ENCODE results near the gene PSMD5. TPM values are rescaled to one million over a fixed set of nuclear protein-coding genes. Genes with fewer than 3 reads are reported as not detected.

PSMD5 gene
- total and polyA plus RNA-seq, 2 of the 4 experiments (the other 2 are of a cell fraction): 25.6 to 26.1 TPM

DNA sequence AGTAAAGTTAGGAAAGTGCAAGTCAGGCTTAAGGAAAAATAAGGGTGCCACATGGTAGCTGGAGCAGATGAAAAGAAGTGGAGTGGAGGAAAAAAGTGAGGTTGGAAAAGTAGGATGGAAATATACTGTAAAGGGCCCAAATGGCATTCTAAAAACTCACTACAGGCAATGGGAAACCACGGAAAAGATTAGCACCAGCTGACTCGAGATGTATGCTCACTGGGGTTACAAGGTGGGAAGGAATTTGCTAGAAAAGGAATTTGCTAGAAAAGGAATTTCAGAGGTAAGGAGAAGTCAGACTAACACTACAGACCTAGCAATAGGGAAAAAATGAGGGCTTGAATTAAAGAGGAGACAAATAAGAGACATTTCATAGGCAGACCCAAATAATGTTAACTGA, 3.6 kb downstream of the PSMD5 start:
- Histone ChIP-seq H2AK9ac (replicated peaks; ENCODE audit: low read depth, low read length, poor library complexity) (no peak overlapping the region), H2BK5ac (ENCODE audit: low read depth, low read length, poor library complexity, severe bottlenecking) (peak overlapping the region; percentile 16), H3K18ac (ENCODE audit: low read depth, low read length) (no peak overlapping the region), H4K5ac (ENCODE audit: low read depth, low read length) (no peak overlapping the region), H3K14ac (replicated peaks; ENCODE audit: low read depth, low read length) (no peak overlapping the region), H2AFZ (replicated peaks; ENCODE audit: low read length, poor library complexity) (no peak overlapping the region), H3K4me3 (ENCODE audit: insufficient read depth, low read depth, low read length) (no peak overlapping the region), H3K27me3 (ENCODE audit: control insufficient read depth, insufficient read depth, low read length) (no peaks in the 10 kb centered on the region), H2BK120ac (ENCODE audit: low read depth, low read length) (no peak overlapping the region), H3K23ac (ENCODE audit: low read depth, low read length) (no peak overlapping the region), H4K8ac (ENCODE audit: low read depth in 2 of 2, low read length in 2 of 2) (no peak overlapping the region), H4K20me1 (ENCODE audit: insufficient read depth, low read length) (peaks cover 11% of the 10 kb centered on the region; the same call in 1 of the 2 replicates), H3K9ac (ENCODE audit: low read depth, low read length) (no peak overlapping the region), H3K56ac (ENCODE audit: extremely low read depth, insufficient read depth, low read length) (no peak overlapping the region), H3K4ac (ENCODE audit: low read depth, low read length) (no peak overlapping the region), H4K91ac (ENCODE audit: insufficient read depth, low read depth, low read length) (no peak overlapping the region), H3K27ac (ENCODE audit: insufficient read depth, low read length) (no peak overlapping the region), H3K9me3 (ENCODE audit: control insufficient read depth, insufficient read depth, low read length) (no peaks in the 10 kb centered on the region), H2BK20ac (ENCODE audit: low read depth, low read length) (no peak overlapping the region), H3K9me1 (ENCODE audit: insufficient read depth, low read length) (peaks cover 7% of the 10 kb centered on the region), H2BK15ac (ENCODE audit: low read depth, low read length) (no peak overlapping the region), H2AK5ac (ENCODE audit: low read depth, low read length) (no peak overlapping the region), H3K79me1 (ENCODE audit: low read depth in 1 of 2, low read length in 2 of 2) (peaks cover 24 to 56% of the 10 kb centered on the region in 2 experiments), H3K4me1 (ENCODE audit: control insufficient read depth, insufficient read depth, low read length) (peaks cover 7% of the 10 kb centered on the region), H3K4me2 (ENCODE audit: low read depth, low read length) (peak overlapping the region; percentile 41; the same call in 1 of the 2 replicates), H3K36me3 (ENCODE audit: control insufficient read depth, insufficient read depth, low read length) (peaks cover 3% of the 10 kb centered on the region)
- intact Hi-C loops (cut with micrococcal nuclease) (loop anchor here (10.0 kb wide), 1 partner anchor 214 kb away; no protein-coding TSS in a partner anchor), dilution Hi-C loops (cut with HindIII; ENCODE audit: low sequenced_read_pairs, unreplicated experiment) (no loop called here), in situ Hi-C loops (cut with MboI; ENCODE audit: low sequenced_read_pairs) (no loop called here)
- DNase-seq (peak; percentile 44), ATAC-seq (ENCODE audit: low read depth) (no peak)
- no TSS peak for BruUV-seq (replicated peaks)
- ChIA-PET CTCF (no interaction called here), POLR2A (ENCODE audit: unreplicated experiment) (no interaction called here)
- no CpG with 5 or more reads among the region's 2 CpGs for WGBS, 2 experiments (ENCODE audit: extremely low coverage in 2 of 2, insufficient read length in 1 of 2)
- TF ChIP-seq BHLHE40 (IDR thresholded peaks at IDR 0.05; ENCODE audit: low read depth, low read length) (no peak), SMC3 (IDR thresholded peaks at IDR 0.05; ENCODE audit: low read depth, low read length) (no peak), CHD1 (IDR thresholded peaks at IDR 0.05; ENCODE audit: low read depth, low read length) (no peak), NFE2L2 (IDR thresholded peaks at IDR 0.05; ENCODE audit: low read depth, low read length) (no peak), MXI1 (IDR thresholded peaks at IDR 0.05; ENCODE audit: borderline replicate concordance, low read depth, low read length) (no peak)
- TF ChIP-seq, protein P1, sequence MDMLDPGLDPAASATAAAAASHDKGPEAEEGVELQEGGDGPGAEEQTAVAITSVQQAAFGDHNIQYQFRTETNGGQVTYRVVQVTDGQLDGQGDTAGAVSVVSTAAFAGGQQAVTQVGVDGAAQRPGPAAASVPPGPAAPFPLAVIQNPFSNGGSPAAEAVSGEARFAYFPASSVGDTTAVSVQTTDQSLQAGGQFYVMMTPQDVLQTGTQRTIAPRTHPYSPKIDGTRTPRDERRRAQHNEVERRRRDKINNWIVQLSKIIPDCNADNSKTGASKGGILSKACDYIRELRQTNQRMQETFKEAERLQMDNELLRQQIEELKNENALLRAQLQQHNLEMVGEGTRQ (IDR thresholded peaks at IDR 0.05; ENCODE audit: low read depth, low read length): no peak

All from IMR-90 (cell line).